ENCODE results near the gene ADAMTS17. TPM values are rescaled to one million over a fixed set of nuclear protein-coding genes. Genes with fewer than 3 reads are reported as not detected.
"Not testable (repeated sequence)": the region's sequence is repeated elsewhere in the genome, so short reads cannot be mapped to it uniquely, and the experiment has no call there.

ADAMTS17 gene
- total RNA-seq, 6 experiments from 2014 or later: 14.6 to 34.7 (median 24.2) TPM

DNA sequence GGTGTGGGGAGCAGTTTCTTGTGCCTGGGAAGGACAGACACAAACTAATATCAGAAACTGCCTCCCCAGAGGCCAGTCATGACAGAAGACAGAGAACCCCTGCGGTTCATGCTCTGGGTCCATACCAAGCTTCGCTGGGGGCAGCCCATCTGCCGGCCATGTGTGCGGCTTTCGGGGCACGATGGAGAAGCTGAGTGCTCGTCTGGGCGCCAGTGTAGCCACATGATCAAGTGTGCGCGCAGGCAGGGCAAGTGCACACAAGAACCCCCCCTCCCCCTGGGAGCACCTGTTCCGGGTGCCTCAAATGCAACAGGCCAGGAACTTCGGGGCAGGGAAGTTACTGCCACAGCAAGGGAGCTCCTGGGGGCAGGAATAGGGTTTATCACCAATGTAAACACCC lies 1.8 kb downstream of the ADAMTS17 start:
- ATAC-seq (no peak), DNase-seq (no peak)
- Histone ChIP-seq H3K27ac (no peak overlapping the region), H3K4me1 (peaks cover 0 to 22% (median 0%) of the 10 kb centered on the region in 4 donors), H3K9me3 (no peaks in the 10 kb centered on the region), H3K36me3 (no peaks in the 10 kb centered on the region), H3K4me3 (no peak overlapping the region), H3K27me3 (no peaks in the 10 kb centered on the region)
- no peak for TF ChIP-seq POLR2A (IDR thresholded peaks at IDR 0.05)
- TF ChIP-seq, protein P1, sequence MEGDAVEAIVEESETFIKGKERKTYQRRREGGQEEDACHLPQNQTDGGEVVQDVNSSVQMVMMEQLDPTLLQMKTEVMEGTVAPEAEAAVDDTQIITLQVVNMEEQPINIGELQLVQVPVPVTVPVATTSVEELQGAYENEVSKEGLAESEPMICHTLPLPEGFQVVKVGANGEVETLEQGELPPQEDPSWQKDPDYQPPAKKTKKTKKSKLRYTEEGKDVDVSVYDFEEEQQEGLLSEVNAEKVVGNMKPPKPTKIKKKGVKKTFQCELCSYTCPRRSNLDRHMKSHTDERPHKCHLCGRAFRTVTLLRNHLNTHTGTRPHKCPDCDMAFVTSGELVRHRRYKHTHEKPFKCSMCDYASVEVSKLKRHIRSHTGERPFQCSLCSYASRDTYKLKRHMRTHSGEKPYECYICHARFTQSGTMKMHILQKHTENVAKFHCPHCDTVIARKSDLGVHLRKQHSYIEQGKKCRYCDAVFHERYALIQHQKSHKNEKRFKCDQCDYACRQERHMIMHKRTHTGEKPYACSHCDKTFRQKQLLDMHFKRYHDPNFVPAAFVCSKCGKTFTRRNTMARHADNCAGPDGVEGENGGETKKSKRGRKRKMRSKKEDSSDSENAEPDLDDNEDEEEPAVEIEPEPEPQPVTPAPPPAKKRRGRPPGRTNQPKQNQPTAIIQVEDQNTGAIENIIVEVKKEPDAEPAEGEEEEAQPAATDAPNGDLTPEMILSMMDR (IDR thresholded peaks at IDR 0.05): no peak
- intact Hi-C loops (cut with DNase I): loop anchor here (5.0 to 10.0 kb wide), 2 partner anchors 405 to 408 kb away; no protein-coding TSS in a partner anchor
- no CpG with 5 or more reads among the region's 12 CpGs for WGBS (ENCODE audit: insufficient coverage, low coverage, low lambda C conversion rate, missing lambda C conversion rate)

DNA sequence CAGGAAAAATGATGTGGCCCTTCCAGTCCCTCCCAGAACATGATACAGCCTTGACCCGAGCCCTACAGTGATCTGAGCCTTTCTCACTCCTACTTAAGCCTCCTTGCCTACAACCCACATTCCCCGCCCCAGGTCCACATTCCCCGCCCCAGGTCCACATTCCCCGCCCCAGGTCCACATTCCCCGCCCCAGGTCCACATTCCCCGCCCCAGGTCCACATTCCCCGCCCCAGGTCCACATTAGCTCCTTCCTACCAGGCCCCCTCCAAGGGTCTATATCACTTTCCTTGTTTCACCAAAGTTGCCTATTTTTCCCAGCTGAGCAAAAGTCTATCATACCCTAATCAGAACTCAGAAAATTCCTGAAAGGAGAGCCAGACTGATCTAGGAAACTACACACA lies 2.3 kb downstream of the ADAMTS17 start:
- not testable (repeated sequence) for DNase-seq, ATAC-seq
- intact Hi-C loops (cut with DNase I): loop anchor here (5.0 to 10.0 kb wide), 2 partner anchors 405 to 407 kb away; no protein-coding TSS in a partner anchor

DNA sequence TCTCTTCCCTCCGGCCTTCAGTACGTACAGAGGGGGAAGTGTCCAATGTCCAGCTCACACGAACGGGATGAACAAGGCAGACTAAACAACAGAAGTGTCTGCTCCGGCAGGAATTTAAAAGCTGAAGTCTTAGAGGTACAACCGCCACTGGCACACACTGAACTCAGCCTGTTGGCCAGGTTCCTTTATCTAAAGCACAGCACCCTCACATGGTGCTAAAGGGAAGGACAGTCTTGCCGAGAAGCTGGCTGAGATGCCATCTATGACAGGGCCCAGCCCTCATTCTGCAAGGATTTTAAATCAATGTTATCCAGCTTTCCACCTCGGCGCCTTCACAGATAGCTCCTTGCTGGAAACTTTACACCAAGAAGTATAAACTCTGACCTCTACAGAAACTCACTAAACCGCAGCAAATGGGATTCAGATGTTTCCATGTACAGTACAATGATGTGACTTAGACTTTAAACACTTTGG lies 2.8 kb downstream of the ADAMTS17 start:
- Histone ChIP-seq H3K4me3 (no peak overlapping the region), H3K9me3 (no peaks in the 10 kb centered on the region), H3K27me3 (no peaks in the 10 kb centered on the region), H3K4me1 (peaks cover 0 to 18% (median 0%) of the 10 kb centered on the region in 4 donors), H3K27ac (no peak overlapping the region), H3K36me3 (no peaks in the 10 kb centered on the region)
- DNase-seq (peak in 2 of 3 donors; percentile 41 to 69), ATAC-seq (peak; percentile 51 to 62 (median 56))
- TF ChIP-seq, protein P1 (IDR thresholded peaks at IDR 0.05): peak; percentile 63 to 81 (median 73)
- no peak for TF ChIP-seq POLR2A (IDR thresholded peaks at IDR 0.05)
- WGBS (ENCODE audit: insufficient coverage, low coverage, low lambda C conversion rate, missing lambda C conversion rate): 15% methylated on average over 10 of the region's 10 CpGs
- intact Hi-C loops (cut with DNase I): loop anchor here (5.0 to 10.0 kb wide), 2 partner anchors 404 to 407 kb away; no protein-coding TSS in a partner anchor

More for the DNA sequence above, 2.3 kb downstream of the ADAMTS17 start:
- not testable (repeated sequence) for H3K27ac ChIP-seq, H3K36me3 ChIP-seq, H3K27me3 ChIP-seq, H3K4me3 ChIP-seq, H3K9me3 ChIP-seq
- H3K4me1 ChIP-seq: peaks cover 0 to 22% (median 0%) of the 10 kb centered on the region in 4 donors
- WGBS (ENCODE audit: insufficient coverage, low coverage, low lambda C conversion rate, missing lambda C conversion rate): 70% methylated on average over 7 of the region's 7 CpGs

DNA sequence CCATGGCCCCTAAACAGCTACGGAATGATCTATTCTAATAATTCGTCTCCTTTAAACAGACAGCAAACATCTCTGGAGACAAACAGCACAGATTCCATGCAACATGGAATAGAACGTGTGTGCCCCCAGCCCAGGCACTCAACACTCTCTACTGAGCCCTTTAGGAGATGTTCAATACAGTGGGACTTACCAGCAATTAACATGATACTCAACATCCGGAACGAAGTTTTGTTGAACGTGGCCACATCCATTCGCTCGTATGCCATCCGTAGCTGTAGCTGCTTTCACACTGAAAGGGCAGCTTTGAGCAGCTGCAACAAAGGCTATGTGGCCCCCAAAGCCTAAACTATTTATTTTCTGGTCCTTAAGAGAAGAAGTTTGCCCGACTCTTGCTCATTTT lies 3.5 kb downstream of the ADAMTS17 start:
- intact Hi-C loops (cut with DNase I): loop anchor here (5.0 to 10.0 kb wide), 2 partner anchors 403 to 406 kb away; no protein-coding TSS in a partner anchor
- 78% methylated on average over 10 of the region's 10 CpGs for WGBS (ENCODE audit: insufficient coverage, low coverage, low lambda C conversion rate, missing lambda C conversion rate)

More for the DNA sequence above, 3.5 kb downstream of the ADAMTS17 start:
- TF ChIP-seq, protein P1 (IDR thresholded peaks at IDR 0.05): no peak
- no peak for TF ChIP-seq POLR2A (IDR thresholded peaks at IDR 0.05)
- Histone ChIP-seq H3K27ac (no peak overlapping the region), H3K4me3 (no peak overlapping the region), H3K36me3 (no peaks in the 10 kb centered on the region), H3K4me1 (peaks cover 0 to 13% (median 0%) of the 10 kb centered on the region in 4 donors), H3K27me3 (no peaks in the 10 kb centered on the region), H3K9me3 (no peaks in the 10 kb centered on the region)
- DNase-seq (no peak), ATAC-seq (no peak)

Measured in right lobe of liver (tissue), 6 donors.